SJSA1 (cell line): ENCODE data around the gene MOB1A. TPM values are rescaled to one million over a fixed set of nuclear protein-coding genes. Genes with fewer than 3 reads are reported as not detected.
"Not testable (repeated sequence)": the region's sequence is repeated elsewhere in the genome, so short reads cannot be mapped to it uniquely, and the experiment has no call there.

Experiments
- DNase-seq, 2 experiments: peaks; one replicate each; pipeline ENCODE4 v3.0.0-alpha.2; 2015 to 2020; ENCODE audit warnings: low spot score in 2 of 2, low read depth in 1 of 2
- H3K27ac ChIP-seq: fragments of 250-450 bp; sonication (Bioruptor Pico); 2 replicates; pipeline ENCODE4 v1.5.1; 2020; ENCODE audit warnings: mild to moderate bottlenecking, moderate library complexity
- H3K27me3 ChIP-seq: fragments of 250-450 bp; sonication (Bioruptor Pico); replicated peaks from 2 replicates; pipeline ENCODE4 v1.5.1; 2020; ENCODE audit warnings: mild to moderate bottlenecking, moderate library complexity
- H3K36me3 ChIP-seq: fragments of 250-450 bp; sonication (Bioruptor Pico); 2 replicates; pipeline ENCODE4 v1.5.1; 2020; ENCODE audit warnings: mild to moderate bottlenecking
- H3K4me1 ChIP-seq: fragments of 250-450 bp; sonication (Bioruptor Pico); replicated peaks from 2 replicates; pipeline ENCODE4 v1.6.1; 2021; ENCODE audit warnings: mild to moderate bottlenecking
- H3K4me3 ChIP-seq: fragments of 250-450 bp; sonication (Bioruptor Pico); 2 replicates; pipeline ENCODE4 v1.5.1; 2020; ENCODE audit warnings: mild to moderate bottlenecking
- H3K9me3 ChIP-seq: fragments of 250-450 bp; sonication (Bioruptor Pico); replicated peaks from 2 replicates; pipeline ENCODE4 v1.5.1; 2020; ENCODE audit warnings: mild to moderate bottlenecking
- total RNA-seq: library from RNA; depleted of rRNA; stranded (reverse); fragments of >200 nt; shearing (Covaris generic); gene quantifications from 2 replicates; pipeline ENCODE4 v1.2.3, GENCODE V29; 2014

MOB1A gene
- total RNA-seq, 1 experiment from 2014 or later = 219 TPM

GRCh38 chr2:74188018-74188601, 9.4 kb upstream of the MOB1A start:
- Histone ChIP-seq H3K4me3 (no peak overlapping the region), H3K36me3 (no peaks in the 10 kb centered on the region), H3K4me1 (peaks cover 5% of the 10 kb centered on the region), H3K9me3 (no peaks in the 10 kb centered on the region), H3K27ac (no peak overlapping the region), H3K27me3 (no peaks in the 10 kb centered on the region)
- no peak for DNase-seq

- not testable (repeated sequence) for H3K27me3 ChIP-seq, H3K9me3 ChIP-seq, H3K36me3 ChIP-seq, DNase-seq, H3K27ac ChIP-seq, H3K4me1 ChIP-seq, H3K4me3 ChIP-seq
Observed at GRCh38 chr2:74186706-74187105, 8.0 kb upstream of the MOB1A start.

GRCh38 chr2:74186038-74186437, 7.4 kb upstream of the MOB1A start:
- peak in 1 of 2 experiments; percentile 16 for DNase-seq
- H3K4me3 ChIP-seq = no peak overlapping the region
- no peaks in the 10 kb centered on the region for H3K36me3 ChIP-seq
- no peaks in the 10 kb centered on the region for H3K4me1 ChIP-seq
- H3K9me3 ChIP-seq = no peaks in the 10 kb centered on the region
- H3K27ac ChIP-seq = no peak overlapping the region
- no peaks in the 10 kb centered on the region for H3K27me3 ChIP-seq

GRCh38 chr2:74183878-74184277, 5.2 kb upstream of the MOB1A start:
- no peak for DNase-seq
- Histone ChIP-seq H3K4me3 (no peak overlapping the region), H3K9me3 (no peaks in the 10 kb centered on the region), H3K4me1 (no peaks in the 10 kb centered on the region), H3K36me3 (no peaks in the 10 kb centered on the region), H3K27me3 (no peaks in the 10 kb centered on the region), H3K27ac (no peak overlapping the region)

- DNase-seq = no peak
- H3K4me1 ChIP-seq = peaks cover 4% of the 10 kb centered on the region; the same call in 1 of the 2 replicates
- H3K4me3 ChIP-seq = no peak overlapping the region
- H3K9me3 ChIP-seq = no peaks in the 10 kb centered on the region
- peaks cover 9% of the 10 kb centered on the region for H3K36me3 ChIP-seq
- no peaks in the 10 kb centered on the region for H3K27me3 ChIP-seq
- H3K27ac ChIP-seq = no peak overlapping the region
Observed at GRCh38 chr2:74181739-74182138, 3.1 kb upstream of the MOB1A start.

- Histone ChIP-seq H3K36me3 (peaks cover 15% of the 10 kb centered on the region), H3K4me3 (peak overlapping the region; percentile 86), H3K4me1 (peaks cover 5% of the 10 kb centered on the region; the same call in 1 of the 2 replicates), H3K27me3 (no peaks in the 10 kb centered on the region), H3K9me3 (no peaks in the 10 kb centered on the region), H3K27ac (no peak overlapping the region)
- DNase-seq = peak in 1 of 2 experiments; percentile 32
Observed at GRCh38 chr2:74179063-74179865, 585 bp upstream of the MOB1A start.

- H3K27me3 ChIP-seq = no peaks in the 10 kb centered on the region
- peaks cover 5% of the 10 kb centered on the region; the same call in 1 of the 2 replicates for H3K4me1 ChIP-seq
- no peak overlapping the region for H3K27ac ChIP-seq
- no peaks in the 10 kb centered on the region for H3K9me3 ChIP-seq
- no peak for DNase-seq
- H3K36me3 ChIP-seq = peaks cover 18% of the 10 kb centered on the region
- peak overlapping the region; percentile 86 for H3K4me3 ChIP-seq
Observed at GRCh38 chr2:74177696-74178095, 983 bp downstream of the MOB1A start.

- Histone ChIP-seq H3K36me3 (peaks cover 46% of the 10 kb centered on the region), H3K27me3 (no peaks in the 10 kb centered on the region), H3K4me3 (no peak overlapping the region), H3K9me3 (no peaks in the 10 kb centered on the region), H3K4me1 (peaks cover 5% of the 10 kb centered on the region; the same call in 1 of the 2 replicates), H3K27ac (no peak overlapping the region)
- DNase-seq = peak in 1 of 2 experiments; percentile 8
Observed at GRCh38 chr2:74174909-74175308, 3.8 kb downstream of the MOB1A start.

GRCh38 chr2:74168739-74169138, 9.9 kb downstream of the MOB1A start:
- H3K4me3 ChIP-seq = no peak overlapping the region
- H3K27ac ChIP-seq = no peak overlapping the region
- no peak for DNase-seq

GRCh38 chr2:74164761-74165160, 13.9 kb downstream of the MOB1A start:
- Histone ChIP-seq H3K27ac (no peak overlapping the region), H3K27me3 (no peaks in the 10 kb centered on the region), H3K36me3 (peaks cover 98% of the 10 kb centered on the region), H3K9me3 (no peaks in the 10 kb centered on the region), H3K4me1 (no peaks in the 10 kb centered on the region), H3K4me3 (no peak overlapping the region)
- DNase-seq = no peak

More at GRCh38 chr2:74168739-74169138, 9.9 kb downstream of the MOB1A start:
- Histone ChIP-seq H3K4me1 (no peaks in the 10 kb centered on the region), H3K36me3 (peaks cover 91% of the 10 kb centered on the region), H3K9me3 (no peaks in the 10 kb centered on the region), H3K27me3 (no peaks in the 10 kb centered on the region)

GRCh38 chr2:74162951-74163350, 15.7 kb downstream of the MOB1A start:
- Histone ChIP-seq H3K27ac (no peak overlapping the region), H3K9me3 (no peaks in the 10 kb centered on the region), H3K27me3 (no peaks in the 10 kb centered on the region), H3K4me1 (no peaks in the 10 kb centered on the region), H3K4me3 (no peak overlapping the region), H3K36me3 (peaks cover 100% of the 10 kb centered on the region)
- no peak for DNase-seq

GRCh38 chr2:74155830-74156229, 22.8 kb downstream of the MOB1A start:
- no peaks in the 10 kb centered on the region for H3K4me1 ChIP-seq
- H3K9me3 ChIP-seq = no peaks in the 10 kb centered on the region
- DNase-seq = no peak
- H3K27me3 ChIP-seq = no peaks in the 10 kb centered on the region
- H3K4me3 ChIP-seq = no peak overlapping the region
- no peak overlapping the region for H3K27ac ChIP-seq
- peaks cover 86% of the 10 kb centered on the region for H3K36me3 ChIP-seq

GRCh38 chr2:74152954-74153353, 25.7 kb downstream of the MOB1A start:
- DNase-seq = no peak
- Histone ChIP-seq H3K4me3 (no peak overlapping the region), H3K27ac (no peak overlapping the region), H3K9me3 (no peaks in the 10 kb centered on the region), H3K36me3 (peaks cover 61% of the 10 kb centered on the region), H3K27me3 (no peaks in the 10 kb centered on the region), H3K4me1 (peaks cover 7% of the 10 kb centered on the region)

GRCh38 chr2:74149570-74150319, 28.9 kb downstream of the MOB1A start:
- Histone ChIP-seq H3K4me1 (peaks cover 19% of the 10 kb centered on the region), H3K27ac (no peak overlapping the region), H3K4me3 (no peak overlapping the region), H3K36me3 (peaks cover 51% of the 10 kb centered on the region), H3K9me3 (no peaks in the 10 kb centered on the region), H3K27me3 (no peaks in the 10 kb centered on the region)
- no peak for DNase-seq
